Cardiac fibroblast (primary cell): Measurements from ENCODE around the gene SPOCK2.
"Not testable (repeated sequence)": the region's sequence is repeated elsewhere in the genome, so short reads cannot be mapped to it uniquely, and the experiment has no call there.

ENCODE experiments used
- DNase-seq, 2 donors: peaks; one replicate each; pipeline versions ENCODE4 v3.0.0 to v3.0.0-alpha.2; 2010; ENCODE audit warnings: low read depth in 2 of 2
- H3K4me3 ChIP-seq, 2 donors: replicated peaks in 1 of 2; 1 replicate in 1 of 2; 2 replicates in 1 of 2; pipeline ENCODE4 v1.5.1; 2011; ENCODE audit warnings: low read depth in 2 of 2, low read length in 2 of 2, mild to moderate bottlenecking in 2 of 2, moderate library complexity in 1 of 2
- CTCF ChIP-seq: IDR thresholded peaks from one replicate; pipeline ENCODE4 v1.5.1; 2011; ENCODE audit warnings: low read depth, mild to moderate bottlenecking, low read length, inconsistent platforms

The SPOCK2 gene

GRCh38 chr10:72035252-72035887 lies 53.0 kb downstream of the SPOCK2 start:
- no peak for DNase-seq
- no peak overlapping the region for H3K4me3 ChIP-seq
- no peak for TF ChIP-seq CTCF

- no peak for DNase-seq
- H3K4me3 ChIP-seq: no peak overlapping the region
- TF ChIP-seq CTCF: no peak
Measured at GRCh38 chr10:72034761-72035160, 53.6 kb downstream of the SPOCK2 start.

GRCh38 chr10:72034040-72034499 lies 54.3 kb downstream of the SPOCK2 start:
- H3K4me3 ChIP-seq: no peak overlapping the region
- DNase-seq: no peak
- no peak for TF ChIP-seq CTCF

DNA sequence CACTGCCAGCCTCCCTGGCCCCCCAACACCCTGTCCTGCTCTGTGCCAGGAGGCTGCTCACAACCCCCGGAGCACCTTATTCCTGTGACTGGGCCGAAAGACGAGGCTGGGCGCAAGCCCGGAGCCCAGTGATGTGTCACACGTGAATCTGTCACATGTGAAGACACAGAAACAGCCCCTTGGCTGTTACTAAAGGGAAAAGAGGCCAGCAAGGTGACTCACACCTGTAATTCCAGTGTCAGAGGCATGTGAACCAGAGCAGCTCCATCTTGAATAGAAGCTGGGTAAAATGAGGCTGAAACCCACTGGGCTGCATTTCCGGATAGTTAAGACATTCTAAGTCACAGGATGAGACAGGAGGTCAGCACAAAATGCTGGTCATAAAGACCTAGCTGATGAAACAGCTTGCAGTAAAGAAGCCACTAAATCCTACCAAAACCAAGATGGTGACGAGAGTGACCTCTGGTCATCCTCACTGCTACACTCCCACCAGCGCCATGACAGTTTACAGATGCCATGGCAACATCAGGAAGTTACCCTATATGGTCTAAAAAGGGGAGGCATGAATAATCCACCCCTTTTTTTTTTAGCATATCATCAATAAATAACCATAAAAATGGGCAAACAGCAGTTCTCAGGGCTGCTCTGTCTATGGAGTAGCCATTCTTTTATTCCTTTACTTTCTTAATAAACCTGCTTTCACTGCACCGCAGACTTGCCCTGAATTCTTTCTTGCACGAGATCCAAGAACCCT lies 55.8 kb downstream of the SPOCK2 start:
- DNase-seq, H3K4me3 ChIP-seq: not testable (repeated sequence)

- no peak for DNase-seq
- TF ChIP-seq CTCF: no peak
- H3K4me3 ChIP-seq: no peak overlapping the region
Measured at GRCh38 chr10:72031706-72032105, 56.6 kb downstream of the SPOCK2 start.

DNA sequence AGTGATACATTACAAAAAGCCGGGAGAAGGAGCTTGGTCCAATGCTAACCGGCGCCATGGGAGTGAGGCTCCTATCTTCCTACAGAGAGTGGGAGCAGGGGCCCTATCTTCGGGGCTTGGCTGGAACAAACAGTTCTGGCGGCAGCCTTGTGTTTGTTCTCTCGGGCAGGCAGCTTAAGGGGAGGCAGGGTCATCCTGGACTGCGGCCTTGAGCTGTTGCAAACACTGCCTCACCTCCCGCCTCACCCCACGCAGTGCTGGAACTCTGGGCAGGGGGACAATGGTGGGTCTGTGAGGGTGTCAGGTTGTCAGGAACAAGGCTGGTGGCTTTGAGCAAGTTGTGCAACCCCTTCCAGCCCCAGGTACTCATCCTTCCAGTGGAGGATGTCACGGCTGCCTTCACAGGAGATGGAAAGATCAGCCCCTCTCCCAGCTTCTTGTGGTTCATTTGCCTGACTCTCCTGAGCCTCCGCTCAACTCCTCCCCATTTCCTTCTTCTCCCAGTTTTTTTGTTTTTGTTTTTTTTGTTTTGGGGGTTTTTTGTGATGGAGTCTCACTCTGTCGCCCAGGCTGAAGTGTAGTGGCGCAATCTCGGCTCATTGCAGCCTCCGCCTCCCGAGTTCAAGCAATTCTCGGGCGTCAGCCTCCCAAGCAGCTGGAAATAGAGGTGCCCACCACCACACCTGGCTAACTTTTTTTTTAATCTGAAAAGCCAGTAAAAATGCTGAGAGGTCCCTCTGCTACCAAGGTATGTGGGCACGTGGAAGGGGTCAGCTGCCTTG lies 57.4 kb downstream of the SPOCK2 start:
- TF ChIP-seq CTCF: no peak
- no peak overlapping the region for H3K4me3 ChIP-seq
- peak in 1 of 2 donors; percentile 77 for DNase-seq

DNA sequence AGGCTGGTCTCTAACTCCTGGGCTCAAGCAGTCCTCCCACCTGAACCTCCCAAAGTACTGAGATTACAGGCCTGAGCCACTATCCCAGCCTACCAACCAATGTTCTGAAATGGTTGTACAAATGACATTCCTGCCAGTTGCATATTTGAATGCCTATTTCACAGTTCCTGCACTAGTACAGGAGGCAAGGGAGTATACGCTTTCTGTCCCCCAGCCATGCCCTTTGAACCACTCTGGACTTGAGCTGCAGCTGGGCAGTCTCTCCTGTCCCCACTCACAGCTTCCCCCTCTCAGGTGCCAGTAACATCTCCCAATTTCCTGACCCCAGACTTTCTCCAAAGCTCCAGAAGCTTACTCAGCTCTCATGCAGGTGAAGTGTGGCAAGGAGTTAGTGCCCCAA lies 58.9 kb downstream of the SPOCK2 start:
- no peak for TF ChIP-seq CTCF
- no peak for DNase-seq
- no peak overlapping the region for H3K4me3 ChIP-seq
